Keratinocyte (primary cell): ENCODE data around the gene PIP.

Experiments used
- CTCF ChIP-seq, 3 experiments: IDR thresholded peaks in 1 of 3; conservative IDR thresholded peaks in 1 of 3; optimal IDR thresholded peaks in 1 of 3; 2 replicates in 2 of 3; 3 replicates in 1 of 3; pipeline versions ENCODE3 to v1.5.1; 2011; ENCODE audit warnings: low read length in 3 of 3, mild to moderate bottlenecking in 3 of 3, moderate library complexity in 2 of 3, control low read depth in 1 of 3, inconsistent platforms in 1 of 3; ENCODE audit not compliant: insufficient read depth in 2 of 3; ENCODE audit errors: extremely low read depth in 1 of 3
- EZH2 ChIP-seq: IDR thresholded peaks from one replicate; pipeline ENCODE4 v1.6.1; 2012; ENCODE audit warnings: inconsistent platforms, mild to moderate bottlenecking, low read length, moderate library complexity

GRCh38 chr7:143130541-143130940, 1.3 kb upstream of the PIP start:
- TF ChIP-seq CTCF (optimal IDR thresholded peaks at IDR 0.05 in 1 of 3, IDR thresholded peaks at IDR 0.05 in 1 of 3, conservative IDR thresholded peaks at IDR 0.05 in 1 of 3; ENCODE audit: extremely low read depth in 1 of 3, insufficient read depth in 2 of 3, low read length in 3 of 3) (no peak), EZH2 (no peak)
